ENCODE measurements around the gene CLDN19. TPM values are rescaled to one million over a fixed set of nuclear protein-coding genes. Genes with fewer than 3 reads are reported as not detected.
"Not testable (repeated sequence)": the region's sequence is repeated elsewhere in the genome, so short reads cannot be mapped to it uniquely, and the experiment has no call there.

The CLDN19 gene
- total RNA-seq, 4 donors from 2014 or later: not detected

DNA sequence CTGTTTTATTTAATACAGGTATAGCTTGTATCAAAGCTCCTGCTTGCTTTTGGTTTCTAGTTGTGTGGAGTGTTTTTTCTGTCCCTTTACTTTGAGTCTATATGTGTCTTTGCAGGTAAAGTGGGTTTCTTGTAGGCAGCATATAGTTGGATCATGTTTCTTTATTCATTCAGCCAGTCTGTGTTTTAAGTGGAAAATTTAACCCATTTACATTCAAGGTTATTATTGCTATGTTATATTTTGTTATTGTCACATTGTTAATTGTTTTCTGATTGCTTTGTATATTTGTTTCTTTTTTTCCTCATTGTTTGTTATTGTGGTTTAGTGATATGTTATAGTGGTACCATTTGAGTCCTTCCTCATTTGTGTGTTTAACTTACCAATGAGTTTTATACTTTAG lies 26.7 kb downstream of the CLDN19 start:
- Histone ChIP-seq H3K9me3 (peaks cover 0 to 10% (median 0%) of the 10 kb centered on the region in 4 donors), H3K27ac (no peak overlapping the region), H3K4me3 (no peak overlapping the region), H3K27me3 (no peaks in the 10 kb centered on the region), H3K4me1 (no peaks in the 10 kb centered on the region), H3K36me3 (peaks cover 0 to 24% (median 0%) of the 10 kb centered on the region in 3 donors)
- TF ChIP-seq, protein P1, sequence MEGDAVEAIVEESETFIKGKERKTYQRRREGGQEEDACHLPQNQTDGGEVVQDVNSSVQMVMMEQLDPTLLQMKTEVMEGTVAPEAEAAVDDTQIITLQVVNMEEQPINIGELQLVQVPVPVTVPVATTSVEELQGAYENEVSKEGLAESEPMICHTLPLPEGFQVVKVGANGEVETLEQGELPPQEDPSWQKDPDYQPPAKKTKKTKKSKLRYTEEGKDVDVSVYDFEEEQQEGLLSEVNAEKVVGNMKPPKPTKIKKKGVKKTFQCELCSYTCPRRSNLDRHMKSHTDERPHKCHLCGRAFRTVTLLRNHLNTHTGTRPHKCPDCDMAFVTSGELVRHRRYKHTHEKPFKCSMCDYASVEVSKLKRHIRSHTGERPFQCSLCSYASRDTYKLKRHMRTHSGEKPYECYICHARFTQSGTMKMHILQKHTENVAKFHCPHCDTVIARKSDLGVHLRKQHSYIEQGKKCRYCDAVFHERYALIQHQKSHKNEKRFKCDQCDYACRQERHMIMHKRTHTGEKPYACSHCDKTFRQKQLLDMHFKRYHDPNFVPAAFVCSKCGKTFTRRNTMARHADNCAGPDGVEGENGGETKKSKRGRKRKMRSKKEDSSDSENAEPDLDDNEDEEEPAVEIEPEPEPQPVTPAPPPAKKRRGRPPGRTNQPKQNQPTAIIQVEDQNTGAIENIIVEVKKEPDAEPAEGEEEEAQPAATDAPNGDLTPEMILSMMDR (IDR thresholded peaks at IDR 0.05): no peak
- no peak for TF ChIP-seq POLR2A (IDR thresholded peaks at IDR 0.05)
- DNase-seq: no peak

DNA sequence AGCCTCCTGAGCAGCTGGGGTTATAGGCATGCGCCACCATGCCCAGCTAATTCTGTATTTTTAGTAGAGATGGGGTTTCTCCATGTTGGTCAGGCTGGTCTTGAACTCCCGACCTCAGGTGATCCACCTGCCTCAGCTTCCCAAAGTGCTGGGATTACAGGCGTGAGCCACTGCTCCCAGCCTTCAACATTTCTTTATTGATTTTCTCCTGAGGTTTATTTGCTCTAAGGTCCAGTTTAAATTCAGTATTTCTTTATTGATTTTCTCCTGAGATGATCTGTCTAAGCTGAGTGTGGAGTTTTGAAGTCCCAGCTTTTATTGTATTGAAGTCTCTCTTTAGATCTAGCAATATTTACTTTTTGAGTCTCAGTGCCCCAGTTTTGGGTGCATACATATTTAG lies 27.2 kb downstream of the CLDN19 start:
- H3K36me3 ChIP-seq: peaks cover 0 to 27% (median 0%) of the 10 kb centered on the region in 3 donors
- not testable (repeated sequence) for H3K27me3 ChIP-seq, H3K9me3 ChIP-seq, H3K4me1 ChIP-seq, H3K27ac ChIP-seq, DNase-seq, H3K4me3 ChIP-seq

DNA sequence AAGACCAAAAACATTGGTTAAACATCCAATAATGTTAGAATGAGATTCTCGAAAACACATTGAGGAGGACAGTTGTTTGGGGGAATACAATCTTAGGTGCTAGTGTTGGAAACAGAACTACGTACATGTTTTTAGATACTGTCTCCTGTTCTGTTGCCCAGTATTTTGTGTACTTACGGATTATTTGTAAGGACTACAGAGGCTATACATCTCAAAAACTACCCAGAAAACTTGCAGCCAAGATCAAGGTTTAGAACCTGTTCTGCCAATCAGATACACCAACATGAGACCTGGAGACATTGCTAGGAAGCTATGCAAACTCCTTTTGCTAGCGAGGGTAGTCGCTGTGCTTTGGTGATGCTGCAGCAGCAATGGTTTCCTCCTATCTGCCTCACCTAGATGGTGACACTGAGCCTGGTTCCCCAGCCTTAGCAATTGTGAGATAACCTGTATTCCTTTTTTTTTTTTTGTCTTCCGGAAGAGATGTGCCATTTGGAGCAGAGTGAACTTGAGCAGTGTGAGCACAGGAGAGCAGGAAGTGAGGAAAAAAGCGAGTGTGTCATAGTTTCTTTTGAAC lies 36.1 kb downstream of the CLDN19 start:
- no peak for TF ChIP-seq POLR2A (IDR thresholded peaks at IDR 0.05)
- TF ChIP-seq, protein P1 (IDR thresholded peaks at IDR 0.05): no peak

DNA sequence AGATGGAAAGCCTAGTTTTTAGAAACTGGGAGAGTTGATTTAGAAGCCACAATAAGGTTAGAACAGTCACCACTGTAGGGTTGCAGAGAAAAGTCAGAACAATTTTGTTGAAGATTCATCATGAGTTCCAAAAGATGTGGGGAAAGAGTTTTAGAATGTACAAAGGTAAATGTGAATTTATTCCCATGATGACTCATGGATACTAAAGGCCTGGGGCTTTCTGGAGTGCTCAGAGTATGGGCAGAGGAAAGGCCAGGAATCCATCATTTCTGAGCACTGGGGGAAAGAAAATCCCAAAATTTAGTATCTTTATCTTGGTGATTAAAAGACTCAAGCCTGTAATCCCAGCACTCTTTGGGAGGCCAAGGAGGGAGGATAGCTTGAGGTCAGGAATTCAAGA lies 40.0 kb downstream of the CLDN19 start:
- H3K4me1 ChIP-seq: no peaks in the 10 kb centered on the region
- H3K9me3 ChIP-seq: no peaks in the 10 kb centered on the region
- H3K4me3 ChIP-seq: no peak overlapping the region
- H3K27ac ChIP-seq: no peak overlapping the region
- peaks cover 0 to 96% (median 4%) of the 10 kb centered on the region in 3 donors for H3K36me3 ChIP-seq
- TF ChIP-seq POLR2A (IDR thresholded peaks at IDR 0.05): no peak
- TF ChIP-seq, protein P1 (IDR thresholded peaks at IDR 0.05): no peak
- no peaks in the 10 kb centered on the region for H3K27me3 ChIP-seq
- no peak for DNase-seq

More for the DNA sequence above, 36.1 kb downstream of the CLDN19 start:
- no peak for DNase-seq
- H3K4me3 ChIP-seq: no peak overlapping the region
- no peaks in the 10 kb centered on the region for H3K27me3 ChIP-seq
- peak overlapping the region in 2 of 4 donors; percentile 19 to 29 for H3K27ac ChIP-seq
- no peaks in the 10 kb centered on the region for H3K4me1 ChIP-seq
- no peaks in the 10 kb centered on the region for H3K9me3 ChIP-seq
- H3K36me3 ChIP-seq: peaks cover 0 to 84% (median 0%) of the 10 kb centered on the region in 3 donors

DNA sequence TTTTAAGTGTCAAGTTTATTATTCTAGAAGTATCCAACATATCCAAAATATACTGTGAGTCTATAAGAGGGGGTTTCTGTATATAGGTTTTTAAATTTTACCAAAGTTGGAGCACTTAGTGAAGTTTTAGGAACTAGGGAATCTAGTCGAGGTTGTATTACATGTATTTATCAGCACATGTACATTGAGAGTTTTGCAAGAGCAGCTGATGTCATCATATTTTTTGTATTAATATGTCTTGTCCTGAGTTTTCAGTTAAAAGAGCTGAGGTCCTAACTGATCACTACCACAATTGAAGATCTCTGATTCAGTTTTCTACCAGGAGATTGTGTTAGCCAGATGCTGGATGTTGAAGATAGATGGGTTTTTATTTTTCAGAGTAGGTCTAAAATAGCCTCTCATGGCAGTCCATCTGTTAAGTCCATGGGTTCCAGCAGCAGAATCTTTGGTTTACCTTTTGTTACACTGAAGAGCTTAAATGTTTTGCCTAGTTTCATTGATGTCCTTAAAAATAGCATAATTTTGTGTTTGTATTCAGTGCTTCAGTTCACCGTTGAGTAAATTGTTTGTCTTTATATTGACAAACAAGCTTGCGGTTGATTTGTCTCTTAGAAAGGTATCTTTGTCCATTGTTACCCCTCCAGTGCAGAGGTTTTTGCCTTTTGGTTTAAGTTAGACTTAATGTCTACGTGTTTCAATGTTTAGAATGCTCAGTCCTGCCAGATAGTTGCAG lies 41.8 kb downstream of the CLDN19 start:
- H3K36me3 ChIP-seq: peaks cover 0 to 83% (median 4%) of the 10 kb centered on the region in 3 donors
- no peak overlapping the region for H3K27ac ChIP-seq
- TF ChIP-seq, protein P1 (IDR thresholded peaks at IDR 0.05): no peak
- TF ChIP-seq POLR2A (IDR thresholded peaks at IDR 0.05): no peak
- H3K9me3 ChIP-seq: no peaks in the 10 kb centered on the region
- no peaks in the 10 kb centered on the region for H3K27me3 ChIP-seq
- no peak overlapping the region for H3K4me3 ChIP-seq
- H3K4me1 ChIP-seq: peaks cover 0 to 4% (median 1%) of the 10 kb centered on the region in 4 donors
- no peak for DNase-seq

DNA sequence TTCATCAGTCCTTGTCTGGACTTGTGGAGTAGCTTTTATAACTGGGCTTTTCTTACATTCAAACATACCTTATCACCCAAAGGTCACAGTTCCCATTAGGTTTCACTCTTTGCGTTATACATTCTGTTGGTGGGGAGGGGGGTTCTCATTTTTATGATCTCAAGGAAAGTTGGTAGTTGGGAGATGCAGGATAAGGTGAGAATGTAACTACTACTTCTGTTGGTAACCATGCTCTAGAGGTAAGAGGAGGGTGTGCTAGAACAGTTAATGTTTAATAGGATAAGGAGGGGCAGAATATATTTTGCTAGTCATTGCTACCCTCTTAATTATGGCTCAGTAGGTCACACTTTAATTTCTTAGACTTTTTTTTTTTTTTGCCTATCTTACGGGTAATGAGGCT lies 47.1 kb downstream of the CLDN19 start:
- Histone ChIP-seq H3K9me3 (no peaks in the 10 kb centered on the region), H3K4me3 (peak overlapping the region in 1 of 4 donors; percentile 9), H3K4me1 (peaks cover 0 to 55% (median 15%) of the 10 kb centered on the region in 4 donors), H3K27me3 (no peaks in the 10 kb centered on the region), H3K27ac (peak overlapping the region in 3 of 4 donors; percentile 33 to 83 (median 82)), H3K36me3 (peaks cover 0 to 32% (median 2%) of the 10 kb centered on the region in 3 donors)
- TF ChIP-seq POLR2A (IDR thresholded peaks at IDR 0.05): no peak
- TF ChIP-seq, protein P1 (IDR thresholded peaks at IDR 0.05): no peak
- DNase-seq: no peak
